Gastrocnemius medialis (tissue), 4 donors: ENCODE data around the gene GTF2B. TPM values are rescaled to one million over a fixed set of nuclear protein-coding genes. Genes with fewer than 3 reads are reported as not detected.

ENCODE experiments used
- ATAC-seq, 2 donors: fragments of 150-250 bp; one replicate each; pipeline ENCODE4 v1.9.1; 2016
- DNase-seq, 2 donors: peaks; one replicate each; pipeline ENCODE4 v3.0.0-alpha.2; 2019
- H3K27ac ChIP-seq, 4 donors: fragments of 200-600 bp; sonication (generic); 1 replicate in 1 of 4; 2 replicates in 3 of 4; pipeline ENCODE4 v1.5.1; 2016 to 2018; ENCODE audit warnings: mild to moderate bottlenecking in 2 of 4, moderate library complexity in 1 of 4
- H3K27me3 ChIP-seq, 3 donors: fragments of 200-600 bp; sonication (generic) in 2 of 3; 1 replicate in 1 of 3; 2 replicates in 2 of 3; pipeline versions ENCODE4 v1.5.1 to v1.6.0; 2016 to 2019; ENCODE audit warnings: mild to moderate bottlenecking in 1 of 3, moderate library complexity in 1 of 3
- H3K36me3 ChIP-seq, 2 donors: fragments of 200-600 bp; sonication (generic) in 1 of 2; one replicate each; pipeline ENCODE4 v1.5.1; 2017 to 2018
- H3K4me1 ChIP-seq, 2 donors: fragments of 200-600 bp; sonication (generic) in 1 of 2; one replicate each; pipeline ENCODE4 v1.5.1; 2016 to 2017; ENCODE audit warnings: mild to moderate bottlenecking in 2 of 2
- H3K4me3 ChIP-seq, 4 donors: fragments of 200-600 bp; sonication (generic) in 3 of 4; 1 replicate in 1 of 4; 2 replicates in 3 of 4; pipeline ENCODE4 v1.5.1; 2016 to 2019; ENCODE audit warnings: mild to moderate bottlenecking in 2 of 4
- H3K9me3 ChIP-seq, 3 donors: fragments of 200-600 bp; sonication (generic) in 2 of 3; 1 replicate in 1 of 3; 2 replicates in 2 of 3; pipeline ENCODE4 v1.5.1; 2016 to 2019
- POLR2A ChIP-seq, 2 donors: fragments of 450-650 bp; IDR thresholded peaks; one replicate each; pipeline ENCODE4 v1.6.1; 2017; ENCODE audit warnings: antibody characterized with exemption in 2 of 2, mild to moderate bottlenecking in 2 of 2, moderate library complexity in 2 of 2
- in situ Hi-C, 4 donors: fragments of 200-750 bp; cut with MboI; loops; one replicate each; pipeline versions ENCODE4 v1.15.0 to v1.8.0; 2017; ENCODE audit warnings: low sequenced_read_pairs in 4 of 4
- intact Hi-C: fragments of 100-400 bp; cut with DNase I; formaldehyde crosslinking; loops from one replicate; pipeline ENCODE4 v1.15.1; 2023; ENCODE audit warnings: low total_unique reads
- total RNA-seq, 4 donors: library from RNA; depleted of rRNA; stranded (reverse); fragments of >200 nt; gene quantifications; one replicate each; pipeline versions ENCODE4 v1.1.0 to v1.2.3, GENCODE V29; 2016
- TF ChIP-seq, protein P1 (sequence below), 5 experiments: fragments of 450-650 bp in 3 of 5; fragments of 200-600 bp in 2 of 5; sonication (generic) in 2 of 5; IDR thresholded peaks in 4 of 5; conservative IDR thresholded peaks in 1 of 5; 1 replicate in 4 of 5; 2 replicates in 1 of 5; pipeline ENCODE4 v1.5.1; 2016 to 2019; ENCODE audit warnings: antibody characterized with exemption in 5 of 5, mild to moderate bottlenecking in 3 of 5, moderate library complexity in 3 of 5

Gene GTF2B
- total RNA-seq, 4 donors from 2014 or later, result 20.2 to 30.3 (median 24.7) TPM

DNA sequence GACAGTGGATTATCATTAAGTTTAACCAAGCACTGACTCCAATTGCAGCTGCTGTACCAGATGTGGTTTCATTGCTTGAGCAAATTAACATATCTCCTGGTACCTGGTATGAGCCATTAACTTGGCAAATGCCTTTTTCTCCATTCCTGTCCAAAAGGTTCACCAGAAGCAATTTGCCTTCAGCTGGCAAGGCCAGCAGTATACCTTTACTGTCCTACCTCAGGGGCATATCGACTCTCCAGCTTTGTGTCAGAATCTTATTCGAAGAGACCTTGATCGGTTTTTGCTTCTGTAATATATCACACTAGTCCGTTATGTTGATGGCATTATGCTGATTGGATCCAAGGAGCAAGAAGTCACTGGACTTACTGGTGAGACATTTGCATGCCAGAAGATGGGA, 9.5 kb upstream of the GTF2B start:
- Histone ChIP-seq H3K27ac (no peak overlapping the region), H3K27me3 (no peaks in the 10 kb centered on the region), H3K4me1 (no peaks in the 10 kb centered on the region), H3K9me3 (no peaks in the 10 kb centered on the region), H3K4me3 (no peak overlapping the region), H3K36me3 (no peaks in the 10 kb centered on the region)
- TF ChIP-seq POLR2A (IDR thresholded peaks at IDR 0.05), result no peak
- TF ChIP-seq, protein P1, sequence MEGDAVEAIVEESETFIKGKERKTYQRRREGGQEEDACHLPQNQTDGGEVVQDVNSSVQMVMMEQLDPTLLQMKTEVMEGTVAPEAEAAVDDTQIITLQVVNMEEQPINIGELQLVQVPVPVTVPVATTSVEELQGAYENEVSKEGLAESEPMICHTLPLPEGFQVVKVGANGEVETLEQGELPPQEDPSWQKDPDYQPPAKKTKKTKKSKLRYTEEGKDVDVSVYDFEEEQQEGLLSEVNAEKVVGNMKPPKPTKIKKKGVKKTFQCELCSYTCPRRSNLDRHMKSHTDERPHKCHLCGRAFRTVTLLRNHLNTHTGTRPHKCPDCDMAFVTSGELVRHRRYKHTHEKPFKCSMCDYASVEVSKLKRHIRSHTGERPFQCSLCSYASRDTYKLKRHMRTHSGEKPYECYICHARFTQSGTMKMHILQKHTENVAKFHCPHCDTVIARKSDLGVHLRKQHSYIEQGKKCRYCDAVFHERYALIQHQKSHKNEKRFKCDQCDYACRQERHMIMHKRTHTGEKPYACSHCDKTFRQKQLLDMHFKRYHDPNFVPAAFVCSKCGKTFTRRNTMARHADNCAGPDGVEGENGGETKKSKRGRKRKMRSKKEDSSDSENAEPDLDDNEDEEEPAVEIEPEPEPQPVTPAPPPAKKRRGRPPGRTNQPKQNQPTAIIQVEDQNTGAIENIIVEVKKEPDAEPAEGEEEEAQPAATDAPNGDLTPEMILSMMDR (IDR thresholded peaks at IDR 0.05 in 4 of 5, conservative IDR thresholded peaks at IDR 0.05 in 1 of 5), result no peak
- in situ Hi-C loops (no loop called here), intact Hi-C loops (no loop called here)
- no peak for ATAC-seq
- DNase-seq, result no peak

DNA sequence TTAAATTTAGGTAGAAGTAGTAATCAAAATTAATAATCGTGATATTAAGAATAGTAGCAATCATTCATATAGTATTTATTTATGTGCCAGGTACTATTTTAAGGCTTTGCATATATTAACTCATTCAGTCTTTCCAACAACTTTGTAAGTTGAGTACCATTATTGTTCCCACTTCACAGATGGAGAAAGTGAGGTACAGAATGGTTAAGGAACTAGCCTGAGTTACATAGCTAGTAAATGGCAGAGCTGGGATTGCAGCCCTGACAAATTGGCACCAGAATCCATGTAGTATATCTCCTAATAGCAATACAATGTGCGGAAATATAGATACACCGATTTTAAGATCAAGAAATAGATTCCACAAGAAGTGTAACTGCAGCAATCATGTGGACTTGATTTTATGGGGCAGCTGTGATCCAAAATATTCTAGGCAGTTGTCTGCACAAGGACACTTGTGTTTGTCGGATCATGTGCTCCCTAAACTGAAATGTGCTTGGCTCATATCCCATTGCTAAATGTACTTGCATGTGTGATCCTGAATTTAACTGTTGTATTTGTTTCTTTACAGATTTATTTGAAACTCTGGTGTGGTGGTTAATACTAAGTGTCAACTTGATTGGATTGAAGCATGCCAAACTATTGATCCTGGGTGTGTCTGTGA, 5.8 kb upstream of the GTF2B start:
- Histone ChIP-seq H3K9me3 (no peaks in the 10 kb centered on the region), H3K4me1 (no peaks in the 10 kb centered on the region), H3K27ac (no peak overlapping the region), H3K36me3 (no peaks in the 10 kb centered on the region), H3K27me3 (no peaks in the 10 kb centered on the region), H3K4me3 (no peak overlapping the region)
- in situ Hi-C loops, result loop anchor here in 2 of 4 donors (10.0 kb wide), 2 partner anchors 212 to 222 kb away; partner anchors contain the start of gene PKN2 (in 1 of the 2)
- intact Hi-C loops, result no loop called here
- ATAC-seq (no peak), DNase-seq (no peak)
- TF ChIP-seq POLR2A (IDR thresholded peaks at IDR 0.05), result no peak
- TF ChIP-seq, protein P1 (IDR thresholded peaks at IDR 0.05 in 4 of 5, conservative IDR thresholded peaks at IDR 0.05 in 1 of 5), result no peak

- TF ChIP-seq POLR2A (IDR thresholded peaks at IDR 0.05), result no peak
- TF ChIP-seq, protein P1 (IDR thresholded peaks at IDR 0.05 in 4 of 5, conservative IDR thresholded peaks at IDR 0.05 in 1 of 5), result no peak
- peaks cover 0 to 6% of the 10 kb centered on the region in 2 donors for H3K36me3 ChIP-seq
- in situ Hi-C loops, result loop anchor here in 2 of 4 donors (10.0 kb wide), 2 partner anchors 208 to 218 kb away; partner anchors contain the start of gene PKN2 (in 1 of the 2)
- H3K4me1 ChIP-seq, result peaks cover 23 to 28% of the 10 kb centered on the region in 2 donors
- intact Hi-C loops, result no loop called here
- no peaks in the 10 kb centered on the region for H3K9me3 ChIP-seq
- H3K27ac ChIP-seq, result peak overlapping the region; percentile 92 to 99 (median 97)
- peak in 1 of 2 donors; percentile 42 for ATAC-seq
- no peaks in the 10 kb centered on the region for H3K27me3 ChIP-seq
- peak overlapping the region; percentile 95 to 100 (median 98) for H3K4me3 ChIP-seq
- DNase-seq, result no peak
Measured at GRCh38 chr1:88892357-88892877, 1.1 kb upstream of the GTF2B start.

GRCh38 chr1:88891951-88892340, 579 bp upstream of the GTF2B start:
- no peaks in the 10 kb centered on the region for H3K27me3 ChIP-seq
- in situ Hi-C loops (loop anchor here in 2 of 4 donors (10.0 kb wide), 2 partner anchors 207 to 217 kb away; partner anchors contain the start of gene PKN2 (in 1 of the 2)), intact Hi-C loops (loop anchor here (1.0 kb wide), 2 partner anchors 100 to 208 kb away; partner anchors contain the start of genes KYAT3, PKN2 and RBMXL1)
- ATAC-seq, result peak; percentile 6 to 25
- H3K4me3 ChIP-seq, result peak overlapping the region; percentile 95 to 100 (median 98)
- TF ChIP-seq, protein P1 (IDR thresholded peaks at IDR 0.05 in 4 of 5, conservative IDR thresholded peaks at IDR 0.05 in 1 of 5), result no peak
- TF ChIP-seq POLR2A (IDR thresholded peaks at IDR 0.05), result no peak
- H3K36me3 ChIP-seq, result peaks cover 0 to 9% of the 10 kb centered on the region in 2 donors
- H3K4me1 ChIP-seq, result peaks cover 23 to 28% of the 10 kb centered on the region in 2 donors
- no peaks in the 10 kb centered on the region for H3K9me3 ChIP-seq
- peak overlapping the region; percentile 92 to 99 (median 97) for H3K27ac ChIP-seq
- DNase-seq, result no peak
